HG03095 (cell line): ENCODE results near the gene AMIGO2.
"Not testable (repeated sequence)": the region's sequence is repeated elsewhere in the genome, so short reads cannot be mapped to it uniquely, and the experiment has no call there.

Source experiments
- ATAC-seq: cut with Tn5 transposase; IDR thresholded peaks from one replicate; pipeline ENCODE4 v1.9.1; 2021; ENCODE audit warnings: moderate library complexity; ENCODE audit not compliant: unreplicated experiment

Gene AMIGO2

DNA sequence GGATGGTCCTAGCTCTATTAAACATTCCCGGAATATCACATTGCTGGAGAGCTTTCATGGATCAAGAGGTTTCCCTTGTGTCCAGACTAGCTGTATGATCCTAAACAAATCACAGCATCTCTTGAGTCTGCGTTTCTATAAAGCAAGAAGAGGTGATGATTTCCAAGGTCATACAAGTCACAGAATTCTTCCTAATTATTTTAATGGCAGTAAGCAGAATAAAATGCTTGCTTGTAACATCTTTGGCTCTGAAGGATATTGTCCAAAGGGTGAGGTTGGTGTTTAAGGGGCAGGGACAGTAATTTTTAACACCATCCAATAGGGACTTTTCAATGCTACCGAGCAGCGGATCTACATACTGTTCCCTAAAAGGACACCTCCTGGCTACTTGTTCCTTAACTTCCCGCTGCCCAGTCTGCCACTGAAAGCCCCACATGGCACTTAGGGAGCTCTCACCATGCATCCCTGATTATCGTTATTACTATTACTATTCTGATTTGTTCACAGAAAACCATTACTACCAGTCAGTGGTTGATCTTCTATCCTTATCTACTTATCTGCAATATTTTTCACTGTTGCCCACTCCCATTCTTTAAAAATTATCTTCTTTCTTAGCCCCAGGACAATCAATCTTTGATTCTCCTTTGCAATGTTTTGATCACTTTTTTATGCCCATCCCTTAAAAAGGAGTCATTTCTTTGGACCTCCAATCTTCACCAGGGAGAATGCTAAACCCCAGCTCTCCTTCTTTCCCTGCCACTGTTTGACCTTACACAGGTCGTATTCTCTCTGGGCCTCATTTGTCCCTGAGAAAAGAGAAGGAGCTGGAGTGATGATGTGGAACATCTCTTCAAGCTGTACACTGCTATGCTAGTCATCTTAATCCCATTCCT, 4.3 kb downstream of the AMIGO2 start:
- ATAC-seq, result no peak

DNA sequence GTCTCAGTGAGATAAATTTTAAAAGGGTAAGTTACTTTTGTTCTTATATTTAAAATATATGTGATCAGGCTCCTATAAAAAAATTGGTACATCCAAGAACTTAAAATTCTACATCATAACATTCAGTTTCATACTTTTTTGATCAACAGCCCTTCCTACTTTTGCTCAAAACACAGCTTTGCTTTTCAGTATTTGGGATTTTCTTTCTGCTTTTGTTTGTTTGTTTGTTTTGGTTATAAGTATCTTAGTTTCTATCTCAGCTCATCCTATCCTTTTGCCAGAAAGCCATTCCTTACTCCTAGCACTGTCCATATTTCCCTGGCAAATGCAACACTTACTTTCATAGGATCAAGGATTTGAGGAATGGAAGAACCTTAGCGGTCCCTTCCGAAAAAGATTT, 5.0 kb downstream of the AMIGO2 start:
- ATAC-seq, result no peak

DNA sequence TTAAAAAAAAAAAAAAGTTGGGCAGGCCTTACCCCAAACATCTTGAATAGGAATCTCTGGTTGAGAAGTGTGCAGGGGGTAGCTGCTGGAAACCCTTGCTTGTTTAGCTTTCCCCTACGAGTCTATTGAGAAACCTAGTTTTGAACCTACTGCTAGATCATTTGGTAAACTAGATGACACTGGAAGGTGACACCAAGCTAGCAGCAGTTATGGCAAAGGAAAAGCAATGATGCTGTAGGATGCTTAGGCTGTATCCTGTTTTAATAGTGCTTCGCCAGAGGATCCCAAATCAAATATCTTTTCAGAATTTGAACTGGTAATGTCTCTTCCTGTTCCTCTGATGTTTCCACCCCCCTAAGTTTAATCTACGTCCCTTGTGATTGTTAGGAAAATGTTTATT, 5.8 kb downstream of the AMIGO2 start:
- no peak for ATAC-seq

DNA sequence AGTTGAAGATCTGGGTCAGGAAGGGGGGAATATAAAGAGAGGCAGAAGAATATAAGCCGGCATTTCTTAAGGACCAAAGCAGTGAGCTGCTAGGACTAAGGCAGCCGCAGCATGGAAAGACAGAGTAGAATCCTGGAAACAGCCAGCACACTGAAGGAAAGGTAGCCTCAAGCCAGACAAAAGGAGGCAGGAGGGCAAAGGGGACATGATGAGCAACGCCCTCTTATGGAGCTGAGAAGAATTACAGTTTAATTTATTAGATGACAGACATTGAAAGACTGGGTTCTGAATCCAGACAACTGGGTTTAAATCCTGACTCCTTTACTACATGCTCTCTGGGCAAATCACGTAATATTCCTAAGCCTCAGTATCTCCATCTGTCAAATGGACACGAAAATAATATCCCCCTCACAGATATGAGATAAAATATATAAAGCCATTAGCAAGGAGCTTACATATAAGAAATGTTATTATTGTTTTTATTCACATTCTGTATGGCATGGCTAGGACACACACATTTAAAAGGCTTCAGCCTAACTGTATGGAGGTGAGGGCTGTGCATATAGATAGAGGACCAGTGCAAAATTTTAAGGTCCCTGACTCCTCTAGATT, 8.4 kb downstream of the AMIGO2 start:
- no peak for ATAC-seq

DNA sequence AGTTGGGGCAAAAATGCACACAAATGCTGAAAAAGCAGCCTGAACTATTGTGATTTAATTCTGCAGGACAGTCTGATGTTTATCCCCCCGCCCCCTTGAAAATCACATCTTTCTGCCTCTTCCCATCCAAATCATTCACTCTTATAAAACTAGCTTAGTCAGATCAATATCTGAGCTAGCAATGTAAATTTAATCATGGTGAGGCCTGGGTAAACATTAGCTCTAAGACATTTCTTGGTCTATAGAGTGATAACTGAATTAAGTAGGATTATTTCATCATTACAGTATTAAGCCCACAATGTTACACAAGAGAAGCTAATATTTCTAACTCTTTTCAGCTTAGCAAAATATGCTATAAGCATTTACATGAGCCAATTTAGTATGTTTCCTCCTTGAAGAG, 9.4 kb downstream of the AMIGO2 start:
- ATAC-seq, result no peak

DNA sequence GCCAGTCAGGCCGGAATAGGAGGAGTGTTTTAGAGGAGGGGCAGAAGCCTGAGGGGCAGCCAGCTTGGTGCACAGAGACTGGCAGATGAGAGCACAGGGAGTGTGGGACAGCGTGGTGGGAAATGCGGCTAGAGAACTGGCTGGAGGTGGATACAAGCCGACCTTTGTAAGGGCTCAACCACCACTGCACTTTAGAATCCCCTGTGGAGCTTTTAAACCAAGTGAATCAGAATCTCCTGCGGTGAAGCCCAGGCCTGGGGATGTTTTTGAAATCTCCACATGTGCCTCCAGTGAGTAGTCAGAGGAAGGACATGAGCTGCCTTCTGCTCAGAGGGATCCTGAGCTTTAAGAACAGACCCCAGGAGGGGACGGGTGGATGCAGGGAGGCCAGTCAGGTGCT, 11.2 kb downstream of the AMIGO2 start:
- no peak for ATAC-seq

DNA sequence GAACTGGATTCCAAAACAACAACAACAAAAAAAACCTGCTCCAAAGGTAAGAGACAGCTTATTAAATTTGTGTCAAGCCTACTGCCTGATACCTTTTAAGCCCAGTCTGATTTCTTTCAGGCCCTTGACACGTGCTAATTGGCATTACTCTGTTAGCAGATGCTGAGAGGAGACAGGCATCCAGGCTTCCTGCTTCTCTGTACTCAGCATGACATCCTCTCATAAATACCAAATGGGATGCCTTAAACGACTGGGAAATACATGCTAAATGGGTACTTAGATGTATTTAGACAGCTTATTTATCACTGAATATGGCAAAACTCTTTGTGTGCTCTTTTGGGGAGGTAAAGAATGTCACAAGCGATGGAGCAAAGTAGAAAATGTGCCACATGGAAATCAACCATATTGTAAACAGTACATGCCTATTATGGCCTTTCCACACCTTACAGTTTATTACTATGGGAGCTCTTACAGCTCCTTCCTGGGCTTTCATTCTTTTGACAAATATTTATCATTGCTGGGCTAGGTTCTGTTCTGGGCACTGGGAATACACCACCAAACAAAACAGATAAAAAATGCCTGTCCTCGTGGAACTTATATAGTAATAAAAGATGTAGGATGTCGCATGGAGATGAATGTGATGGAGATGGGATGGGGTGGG, 11.9 kb downstream of the AMIGO2 start:
- no peak for ATAC-seq

DNA sequence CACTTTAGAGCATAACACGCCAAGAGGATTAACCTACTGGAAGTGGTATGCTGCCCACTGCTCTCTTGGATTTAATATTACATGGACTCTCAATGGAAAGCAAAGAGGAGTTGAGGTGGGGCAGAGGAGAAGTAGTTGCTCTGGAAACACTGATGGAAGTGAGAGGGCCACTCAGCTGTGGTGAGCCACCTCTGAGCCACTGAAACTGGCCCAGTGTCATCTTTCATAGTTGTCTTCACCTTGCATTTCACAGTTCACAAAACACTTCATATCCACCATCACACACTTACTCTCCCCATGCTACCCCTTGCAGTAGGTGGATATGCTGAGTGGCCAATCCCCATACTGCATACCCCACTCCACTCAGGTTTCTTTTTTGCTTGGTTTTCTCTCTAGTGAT, 12.6 kb downstream of the AMIGO2 start:
- ATAC-seq, result no peak

DNA sequence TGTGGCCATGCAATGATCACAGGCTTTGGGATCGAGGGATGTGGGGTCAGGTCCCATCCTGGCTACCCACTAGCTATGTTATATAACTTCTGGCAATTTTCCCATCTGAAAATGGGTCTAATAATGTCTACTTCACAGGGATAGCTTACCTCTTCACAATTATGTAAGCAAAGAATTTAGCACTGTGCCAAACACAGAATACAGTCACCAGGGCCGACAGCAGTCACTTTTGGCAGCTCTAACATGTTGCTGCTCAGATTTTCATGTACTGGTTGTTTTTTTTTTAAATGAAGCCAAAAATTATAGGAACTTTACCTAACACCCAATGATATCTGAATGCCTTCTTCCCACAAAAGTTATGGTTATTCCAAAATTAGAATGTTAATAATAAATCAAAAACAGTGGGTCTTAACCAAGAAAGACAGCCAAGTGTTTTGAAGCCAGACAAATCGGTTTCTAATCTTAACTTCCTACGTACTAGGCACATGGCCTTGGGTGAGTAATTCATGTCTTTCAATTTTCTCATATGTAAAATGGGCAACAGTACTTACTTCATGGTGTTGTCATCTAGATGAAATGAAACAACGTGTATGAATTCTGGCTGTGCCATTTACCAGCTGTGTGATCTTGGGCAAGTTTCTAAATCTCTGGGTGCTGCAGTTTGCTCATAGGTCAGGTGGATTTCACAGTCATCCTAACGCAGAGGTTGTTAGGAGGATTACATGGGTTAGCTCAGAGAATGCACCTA, 13.3 kb downstream of the AMIGO2 start:
- ATAC-seq, result no peak

DNA sequence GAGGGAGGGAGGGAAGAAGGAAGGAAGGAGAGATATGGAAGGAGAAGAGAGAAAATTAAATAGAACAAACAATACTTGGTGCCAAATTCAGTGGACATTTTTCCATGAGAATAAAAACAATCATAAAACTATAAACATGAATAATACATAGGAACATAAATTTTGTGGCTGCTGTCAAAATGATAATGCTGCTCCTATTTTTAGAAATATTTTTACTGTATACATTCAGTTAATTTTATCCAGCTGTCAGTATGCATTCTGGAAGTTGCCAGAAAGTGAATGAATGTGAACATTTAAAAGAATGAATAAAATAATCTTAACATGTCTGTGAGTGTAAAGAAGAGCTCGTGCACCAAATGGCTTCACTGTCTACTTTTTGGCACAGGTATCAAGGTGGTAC, 14.2 kb downstream of the AMIGO2 start:
- ATAC-seq, result no peak

DNA sequence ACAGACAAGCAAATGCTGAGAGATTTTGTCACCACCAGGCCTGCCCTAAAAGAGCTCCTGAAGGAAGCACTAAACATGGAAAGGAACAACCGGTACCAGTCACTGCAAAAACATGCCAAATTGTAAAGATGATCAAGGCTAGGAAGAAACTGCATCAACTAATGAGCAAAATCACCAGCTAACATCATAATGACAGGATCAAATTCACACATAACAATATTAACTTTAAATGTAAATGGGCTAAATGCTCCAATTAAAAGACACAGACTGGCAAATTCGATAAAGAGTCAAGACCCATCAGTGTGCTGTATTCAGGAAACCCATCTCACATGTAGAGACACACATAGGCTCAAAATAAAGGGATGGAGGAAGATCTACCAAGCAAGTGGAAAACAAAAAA, 21.1 kb downstream of the AMIGO2 start:
- not testable (repeated sequence) for ATAC-seq

DNA sequence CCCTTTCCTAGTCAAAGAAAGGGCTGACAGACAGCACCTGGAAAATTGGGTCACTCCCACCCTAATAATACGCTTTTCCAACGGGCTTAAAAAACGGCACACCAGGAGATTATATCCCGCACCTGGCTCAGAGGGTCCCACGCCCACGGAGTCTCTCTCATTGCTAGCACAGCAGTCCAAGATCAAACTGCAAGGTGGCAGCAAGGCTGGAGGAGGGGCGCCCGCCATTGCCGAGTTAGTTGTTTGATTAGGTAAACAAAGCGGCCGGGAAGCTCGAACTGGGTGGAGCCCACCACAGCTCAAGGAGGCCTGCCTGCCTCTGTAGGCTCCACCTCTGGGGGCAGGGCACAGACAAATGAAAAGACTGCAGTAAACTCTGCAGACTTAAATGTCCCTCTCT, 22.8 kb downstream of the AMIGO2 start:
- not testable (repeated sequence) for ATAC-seq

DNA sequence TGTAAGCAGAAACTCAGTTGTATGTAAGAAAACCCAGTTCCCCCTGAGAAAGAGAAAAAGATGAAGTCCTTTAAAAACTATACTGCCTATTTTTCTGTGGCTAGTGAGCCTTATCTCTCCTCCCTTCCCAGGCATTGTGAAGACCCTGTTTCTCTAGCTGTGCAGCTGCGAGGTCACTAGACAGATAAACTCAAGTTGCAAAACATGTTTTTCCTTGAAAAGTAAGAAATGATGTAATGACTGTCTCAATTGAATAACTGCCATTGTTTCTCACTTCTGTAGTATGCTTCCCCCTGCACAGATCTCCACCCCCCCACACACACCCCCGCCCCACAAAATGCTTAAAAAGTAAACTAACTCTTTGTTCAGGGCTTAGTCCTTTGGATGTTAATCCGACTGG, 23.9 kb downstream of the AMIGO2 start:
- not testable (repeated sequence) for ATAC-seq

DNA sequence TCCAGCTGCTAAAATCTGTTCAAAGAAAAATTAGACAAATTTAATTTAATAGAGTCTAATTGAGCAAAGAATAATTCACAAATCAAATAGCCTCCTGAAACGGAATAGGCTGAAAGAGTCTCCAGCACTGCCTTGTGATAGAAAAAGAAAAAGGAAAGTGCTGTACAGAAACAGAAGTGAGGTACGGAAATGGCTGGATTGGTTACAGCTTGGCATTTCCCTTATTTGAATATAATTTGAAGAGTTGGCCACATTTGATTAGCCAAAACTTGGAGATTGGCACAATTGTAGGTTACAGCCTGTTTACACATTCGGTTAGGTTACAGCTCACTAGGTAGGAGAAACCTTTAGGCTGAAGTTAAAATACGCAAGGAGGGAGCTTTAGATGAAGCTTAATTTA, 25.1 kb downstream of the AMIGO2 start:
- ATAC-seq, result no peak

DNA sequence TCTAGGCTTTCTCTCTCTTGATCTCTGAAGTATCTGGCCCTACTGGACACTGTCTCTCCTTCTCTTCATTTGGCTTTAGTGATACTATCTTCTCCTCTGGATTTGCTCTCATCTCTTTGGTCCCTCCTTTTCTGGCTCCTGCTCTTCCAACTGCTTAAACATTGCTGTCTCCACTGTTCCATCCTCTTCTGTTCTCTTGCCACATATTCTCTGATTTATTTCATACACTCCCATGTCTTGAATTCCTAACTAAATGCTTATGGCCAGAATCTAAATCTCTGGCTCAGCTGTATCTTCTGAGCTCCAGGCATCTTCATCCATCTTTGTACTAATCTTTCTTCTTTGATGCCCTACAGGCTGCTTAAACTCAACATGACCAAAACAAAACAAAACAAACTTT, 25.8 kb downstream of the AMIGO2 start:
- ATAC-seq, result no peak

DNA sequence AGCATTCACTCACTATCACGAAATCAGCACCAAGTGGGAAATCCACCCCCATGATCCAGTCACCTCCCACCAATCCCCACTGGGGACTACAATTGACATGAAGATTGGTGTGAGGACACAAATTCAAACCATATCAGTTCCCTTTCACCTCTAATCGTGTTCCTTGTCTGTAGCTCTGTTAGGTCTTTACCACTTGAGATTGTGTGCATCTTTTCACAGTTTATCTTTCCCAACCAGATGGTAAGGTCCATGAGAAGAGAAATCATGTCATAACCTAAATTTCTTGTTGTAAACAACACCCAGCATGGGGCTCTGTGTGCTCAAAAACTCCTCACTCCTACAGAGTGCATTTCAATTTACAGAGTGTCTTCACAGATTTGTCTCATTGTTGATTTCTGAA, 27.5 kb downstream of the AMIGO2 start:
- ATAC-seq, result no peak

DNA sequence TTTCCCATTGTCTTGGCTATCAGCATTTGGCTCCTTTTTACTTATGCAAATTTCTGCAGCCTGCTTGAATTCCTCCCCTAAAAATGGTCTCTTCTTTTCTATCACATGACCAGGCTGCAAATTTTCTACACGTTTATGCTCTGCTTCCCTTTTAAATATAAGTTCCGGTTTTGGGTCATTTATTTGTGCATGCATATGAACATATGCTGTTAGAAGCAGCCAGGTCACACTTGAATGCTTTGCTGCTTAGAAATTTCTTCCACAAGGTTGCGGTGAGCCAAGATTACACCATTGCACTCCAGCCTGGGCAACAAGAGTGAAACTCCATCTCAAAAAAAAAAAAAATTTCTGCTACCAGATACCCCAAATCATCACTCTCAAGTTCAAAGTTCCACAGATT, 28.5 kb downstream of the AMIGO2 start:
- not testable (repeated sequence) for ATAC-seq

DNA sequence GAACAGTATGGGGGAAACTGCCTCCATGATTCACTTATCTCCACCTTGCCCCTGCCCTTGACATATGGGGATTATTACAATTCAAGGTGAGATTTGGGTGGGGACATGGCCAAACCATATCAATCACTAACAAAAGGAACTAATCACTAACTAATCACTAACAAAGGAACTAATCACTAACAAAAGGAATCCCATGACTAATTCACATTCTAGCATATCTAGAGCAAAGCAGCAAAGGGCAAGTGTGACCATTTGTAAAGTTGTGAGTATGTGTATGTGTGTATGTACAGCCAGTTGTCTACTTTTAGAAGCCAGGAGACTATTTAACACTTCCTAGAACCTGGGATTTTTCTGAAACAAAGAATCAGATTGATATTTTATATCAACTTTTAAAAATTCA, 31.2 kb downstream of the AMIGO2 start:
- ATAC-seq, result no peak

DNA sequence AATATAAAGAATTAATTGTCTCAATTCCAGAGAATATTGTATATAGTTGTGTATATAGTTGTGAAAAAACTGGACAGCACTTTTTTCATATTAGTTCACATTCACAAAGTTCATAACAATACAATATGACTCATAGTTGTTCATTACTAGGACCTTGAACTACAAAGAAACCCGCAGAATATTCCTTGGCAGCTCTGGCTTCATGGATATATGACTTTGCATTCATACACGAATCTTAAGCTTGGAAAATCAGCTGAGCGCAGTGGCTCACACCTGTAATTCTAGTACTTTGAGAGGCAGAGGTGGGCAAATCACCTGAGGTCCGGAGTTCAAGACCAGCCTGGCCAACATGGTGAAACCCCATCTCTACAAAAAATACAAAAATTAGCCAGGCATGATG, 38.4 kb downstream of the AMIGO2 start:
- ATAC-seq, result no peak

DNA sequence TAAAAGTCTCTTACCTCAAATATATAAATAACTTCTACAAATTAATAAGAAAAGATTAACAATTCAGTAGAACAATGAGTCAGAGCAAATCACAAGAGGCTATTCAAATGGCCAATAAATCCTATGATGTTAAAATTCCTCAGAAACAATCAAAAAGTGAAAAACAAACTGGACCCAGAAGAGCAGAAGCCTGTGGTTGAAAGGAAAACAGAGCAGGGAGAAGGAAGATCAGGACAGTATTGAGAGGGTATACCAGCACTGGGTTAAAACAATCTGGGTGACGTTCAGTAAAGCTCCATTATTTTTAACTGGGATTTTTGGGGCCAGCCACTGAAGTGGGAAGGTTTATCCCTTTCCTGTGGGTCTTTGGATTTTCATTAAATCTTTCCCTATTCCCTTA, 40.0 kb downstream of the AMIGO2 start:
- ATAC-seq, result no peak

DNA sequence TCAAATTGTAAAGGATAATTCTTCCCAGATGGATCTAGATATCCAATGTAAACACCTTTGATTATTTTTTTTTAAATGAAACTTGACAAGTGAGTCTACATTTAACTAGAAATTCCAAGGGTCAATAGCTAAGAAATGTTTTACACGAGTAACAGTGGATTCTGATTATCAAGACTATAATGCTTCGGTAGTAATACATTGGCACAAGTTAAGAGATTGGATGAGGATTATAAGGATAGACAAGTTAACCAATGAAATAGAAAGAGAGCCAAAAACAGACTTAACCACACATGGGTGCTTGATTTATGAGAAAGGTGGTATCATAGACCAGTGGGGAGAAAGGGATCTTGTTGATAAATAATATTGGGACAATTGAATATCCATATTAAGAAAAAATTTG, 40.7 kb downstream of the AMIGO2 start:
- no peak for ATAC-seq
